HG02759 (cell line): ENCODE data around the gene ALPI.
"Not testable (repeated sequence)": the region's sequence is repeated elsewhere in the genome, so short reads cannot be mapped to it uniquely, and the experiment has no call there.

ENCODE experiments used
- ATAC-seq: cut with Tn5 transposase; IDR thresholded peaks from one replicate; pipeline ENCODE4 v1.9.1; 2021; ENCODE audit warnings: mild to moderate bottlenecking, moderate library complexity; ENCODE audit not compliant: unreplicated experiment

ALPI gene

DNA sequence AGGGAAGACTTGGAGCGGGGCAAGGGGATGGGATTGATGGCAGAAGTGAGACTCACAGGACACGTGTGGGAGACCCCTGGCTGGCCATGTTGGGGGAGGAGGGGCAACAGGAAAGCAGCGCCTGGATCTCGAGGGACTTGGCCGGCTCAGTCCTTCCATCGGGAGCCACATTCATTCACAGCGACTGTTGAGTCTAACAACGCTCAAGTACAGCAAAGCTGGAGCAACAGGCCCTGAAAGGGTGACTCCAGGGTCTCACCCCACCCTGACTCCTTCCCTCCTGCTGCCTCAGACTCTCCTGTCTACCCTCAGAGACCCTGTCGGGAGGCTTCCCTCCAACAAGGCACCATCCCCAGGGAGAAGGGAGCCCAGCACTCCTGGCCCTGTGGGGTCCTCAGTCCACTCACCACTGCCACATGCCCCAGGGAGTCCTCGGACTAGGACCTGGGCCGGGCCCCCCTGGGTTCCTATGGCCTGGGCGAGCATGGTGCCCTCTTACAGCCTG, 14.8 kb upstream of the ALPI start:
- no peak for ATAC-seq

DNA sequence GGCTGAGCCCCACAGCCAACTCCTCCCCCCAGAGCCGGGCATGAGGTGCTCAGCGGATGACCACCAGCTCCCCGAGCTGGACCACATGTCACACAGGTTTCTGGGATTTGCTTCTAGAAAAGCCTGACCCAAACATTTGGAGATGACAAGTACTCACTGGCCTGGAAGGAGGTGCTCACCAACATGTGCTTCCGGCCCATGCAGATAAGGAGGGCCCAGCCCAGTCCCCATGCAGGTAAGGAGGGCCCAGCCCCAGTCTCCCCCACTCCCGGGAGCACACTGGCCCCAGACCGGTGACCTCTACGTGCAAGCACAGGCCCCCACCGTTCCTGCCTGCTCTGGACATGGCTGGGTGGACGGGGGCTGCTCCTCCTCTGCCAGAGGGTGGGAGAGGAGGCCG, 14.0 kb upstream of the ALPI start:
- not testable (repeated sequence) for ATAC-seq

- not testable (repeated sequence) for ATAC-seq
Observed at GRCh38 chr2:232442431-232442830, 13.5 kb upstream of the ALPI start.

GRCh38 chr2:232443047-232443446, 12.9 kb upstream of the ALPI start:
- ATAC-seq: not testable (repeated sequence)

GRCh38 chr2:232443669-232444408, 12.1 kb upstream of the ALPI start:
- not testable (repeated sequence) for ATAC-seq

DNA sequence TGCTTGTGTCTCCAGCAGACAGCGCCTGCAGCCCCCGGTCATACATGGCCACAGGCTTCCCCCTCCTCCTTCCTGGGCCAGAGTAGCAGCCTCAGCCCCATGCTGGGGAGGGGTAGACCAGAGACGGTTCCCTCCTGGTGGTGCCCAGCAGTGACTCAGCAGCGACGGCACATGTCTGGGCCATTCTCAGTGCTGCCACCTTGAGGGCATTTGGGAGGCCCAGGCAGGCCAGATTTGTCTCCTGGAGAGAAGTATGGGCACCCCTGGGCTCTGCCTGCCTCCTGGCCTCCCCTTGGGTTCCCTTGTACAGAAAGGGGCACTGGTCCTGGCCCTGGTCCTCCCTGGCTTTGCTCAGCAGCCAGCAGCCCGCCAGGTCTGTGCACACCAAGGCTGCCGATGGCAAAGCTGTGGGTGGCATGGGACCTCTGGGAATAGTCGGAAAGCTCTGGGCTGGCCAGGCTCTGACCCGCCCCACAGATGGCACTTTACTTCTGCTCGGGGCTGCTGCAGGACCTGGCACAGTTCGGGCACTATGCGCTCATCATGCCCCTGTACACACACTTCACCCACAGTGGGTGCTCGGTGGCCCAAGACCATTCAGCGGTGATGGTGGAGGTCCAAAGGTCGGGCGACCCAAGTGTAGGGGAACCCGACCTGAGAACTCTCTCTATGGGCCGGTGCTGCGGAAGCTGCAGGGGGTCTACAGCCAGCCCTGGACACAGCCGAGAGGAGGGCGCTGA, 11.4 kb upstream of the ALPI start:
- ATAC-seq: no peak

- not testable (repeated sequence) for ATAC-seq
Observed at GRCh38 chr2:232445149-232445885, 10.6 kb upstream of the ALPI start.

DNA sequence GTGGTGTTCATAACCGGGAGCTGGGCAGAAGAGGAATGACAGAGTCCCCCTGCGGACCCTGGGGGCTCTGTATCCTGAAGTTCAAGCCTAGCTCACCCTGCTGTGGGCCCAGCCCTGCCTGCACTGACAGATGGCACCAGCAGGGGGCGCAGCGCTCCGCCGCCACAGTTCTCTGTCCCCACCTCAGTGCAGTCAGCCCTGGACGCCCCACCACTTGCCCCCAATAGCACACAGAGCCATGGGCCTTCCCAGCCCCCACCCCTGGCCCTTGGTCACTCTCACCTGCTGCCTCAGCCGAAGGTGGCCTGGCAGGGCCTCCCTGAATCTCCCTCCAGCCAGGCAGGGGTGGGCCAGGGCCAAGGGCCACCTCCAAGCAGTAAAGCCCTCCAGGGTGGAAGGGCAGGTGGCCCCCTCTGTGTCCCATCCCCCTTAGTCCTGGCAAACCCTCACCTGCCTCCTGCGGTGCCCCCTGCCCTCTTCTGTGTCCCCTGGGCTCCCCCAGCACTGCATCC, 9.6 kb upstream of the ALPI start:
- not testable (repeated sequence) for ATAC-seq

- ATAC-seq: no peak
Observed at GRCh38 chr2:232447091-232447620, 8.8 kb upstream of the ALPI start.

GRCh38 chr2:232447638-232448303, 8.2 kb upstream of the ALPI start:
- ATAC-seq: no peak

GRCh38 chr2:232448304-232448690, 7.7 kb upstream of the ALPI start:
- no peak for ATAC-seq

- ATAC-seq: no peak
Observed at GRCh38 chr2:232449964-232450363, 6.0 kb upstream of the ALPI start.

- ATAC-seq: not testable (repeated sequence)
Observed at GRCh38 chr2:232451645-232452044, 4.3 kb upstream of the ALPI start.

DNA sequence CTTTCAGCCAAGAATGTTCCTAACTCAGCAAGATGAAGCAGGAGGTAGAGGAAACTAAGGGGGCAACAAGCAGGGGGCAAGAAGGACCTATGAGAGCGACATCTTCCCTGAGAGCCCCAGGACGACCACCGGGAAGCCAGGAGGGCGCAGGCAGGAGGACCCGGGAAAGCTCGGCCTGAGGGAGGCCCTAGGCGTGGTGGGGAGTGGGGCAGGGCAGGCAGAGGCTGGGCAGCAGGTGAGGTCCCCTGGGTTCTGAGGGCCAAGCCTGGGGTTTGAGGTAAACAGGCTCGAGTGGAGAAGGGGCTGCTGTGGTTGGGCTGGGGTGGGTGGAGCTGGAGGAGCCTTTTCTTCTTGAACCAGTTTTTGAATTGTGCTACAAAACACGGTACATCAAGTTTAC, 1.3 kb upstream of the ALPI start:
- no peak for ATAC-seq

DNA sequence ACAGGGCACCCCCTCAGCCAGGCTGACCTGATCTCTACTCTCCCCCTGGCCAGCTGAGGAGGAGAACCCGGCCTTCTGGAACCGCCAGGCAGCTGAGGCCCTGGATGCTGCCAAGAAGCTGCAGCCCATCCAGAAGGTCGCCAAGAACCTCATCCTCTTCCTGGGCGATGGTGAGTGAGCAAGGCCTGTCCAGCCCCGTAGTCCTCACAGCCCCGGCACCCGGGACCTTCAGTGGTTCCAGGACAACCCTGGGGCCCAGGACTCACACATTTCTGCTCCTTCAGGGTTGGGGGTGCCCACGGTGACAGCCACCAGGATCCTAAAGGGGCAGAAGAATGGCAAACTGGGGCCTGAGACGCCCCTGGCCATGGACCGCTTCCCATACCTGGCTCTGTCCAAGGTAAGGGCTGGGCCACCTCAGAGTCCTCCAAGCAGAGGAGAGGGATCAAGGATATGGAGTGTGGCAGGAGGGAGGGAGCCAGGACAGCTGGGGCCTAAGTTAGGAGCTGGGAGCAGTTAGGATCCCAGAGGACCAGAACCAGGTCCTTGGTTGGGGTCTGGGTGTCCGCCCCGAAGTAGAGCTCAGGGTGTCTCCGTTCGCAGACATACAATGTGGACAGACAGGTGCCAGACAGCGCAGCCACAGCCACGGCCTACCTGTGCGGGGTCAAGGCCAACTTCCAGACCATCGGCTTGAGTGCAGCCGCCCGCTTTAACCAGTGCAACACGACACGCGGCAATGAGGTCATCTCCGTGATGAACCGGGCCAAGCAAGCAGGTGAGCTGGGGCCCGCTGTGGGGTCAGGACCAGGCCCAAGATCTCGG, 555 bp downstream of the ALPI start:
- ATAC-seq: no peak

DNA sequence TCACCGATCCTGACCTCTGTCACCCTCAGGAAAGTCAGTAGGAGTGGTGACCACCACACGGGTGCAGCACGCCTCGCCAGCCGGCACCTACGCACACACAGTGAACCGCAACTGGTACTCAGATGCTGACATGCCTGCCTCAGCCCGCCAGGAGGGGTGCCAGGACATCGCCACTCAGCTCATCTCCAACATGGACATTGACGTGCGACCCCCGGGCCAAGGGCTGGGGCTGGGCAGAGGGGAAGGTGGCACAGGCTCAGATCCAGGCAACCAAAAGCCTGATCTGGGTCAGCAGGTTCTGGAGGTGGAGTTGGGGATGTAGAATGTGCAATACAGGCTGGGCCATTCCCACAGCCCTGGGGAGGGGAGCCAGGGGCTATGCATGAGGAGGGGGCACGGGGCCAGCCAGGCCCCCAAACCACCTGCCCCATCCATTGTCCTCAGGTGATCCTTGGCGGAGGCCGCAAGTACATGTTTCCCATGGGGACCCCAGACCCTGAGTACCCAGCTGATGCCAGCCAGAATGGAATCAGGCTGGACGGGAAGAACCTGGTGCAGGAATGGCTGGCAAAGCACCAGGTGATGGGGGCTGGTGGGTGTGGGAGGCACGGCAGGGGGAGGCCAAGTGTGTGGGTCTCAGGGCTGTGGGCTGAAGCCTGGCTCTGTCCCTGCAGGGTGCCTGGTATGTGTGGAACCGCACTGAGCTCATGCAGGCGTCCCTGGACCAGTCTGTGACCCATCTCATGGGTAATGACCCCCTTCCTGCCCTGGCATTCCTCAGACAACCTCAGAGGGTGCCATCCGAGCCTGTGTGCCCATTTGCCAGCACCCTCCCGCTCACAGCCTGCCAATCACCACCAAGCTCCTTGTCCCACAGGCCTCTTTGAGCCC, 1.4 kb downstream of the ALPI start:
- no peak for ATAC-seq

DNA sequence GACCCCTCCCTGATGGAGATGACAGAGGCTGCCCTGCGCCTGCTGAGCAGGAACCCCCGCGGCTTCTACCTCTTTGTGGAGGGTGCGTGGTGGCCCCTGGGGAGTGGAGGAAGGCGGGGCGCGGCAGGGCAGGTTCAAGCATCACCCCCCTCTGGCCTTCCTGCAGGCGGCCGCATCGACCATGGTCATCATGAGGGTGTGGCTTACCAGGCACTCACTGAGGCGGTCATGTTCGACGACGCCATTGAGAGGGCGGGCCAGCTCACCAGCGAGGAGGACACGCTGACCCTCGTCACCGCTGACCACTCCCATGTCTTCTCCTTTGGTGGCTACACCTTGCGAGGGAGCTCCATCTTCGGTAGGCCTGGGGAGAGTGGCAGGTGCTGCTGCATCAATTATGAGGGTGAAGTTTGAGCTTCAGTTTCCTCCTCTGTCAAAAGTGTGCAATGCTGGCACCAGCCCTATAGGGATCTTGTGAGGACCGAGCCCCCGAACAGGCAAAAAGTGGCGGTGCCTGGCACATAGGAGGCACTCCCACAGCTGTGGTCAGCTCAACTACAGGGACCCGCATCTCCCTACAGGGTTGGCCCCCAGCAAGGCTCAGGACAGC, 2.2 kb downstream of the ALPI start:
- ATAC-seq: no peak
